RWPE2 (cell line): ENCODE measurements around the gene BMPER.
A peak's percentile ranks its signal among the peaks of the same experiment; 100 is the strongest.

ENCODE experiments used
- ATAC-seq: fragments of 200-7000 bp; cut with Tn5 transposase; 3 replicates; pipeline ENCODE4 v1.9.1; 2021; ENCODE audit warnings: low read depth
- DNase-seq: peaks from one replicate; pipeline ENCODE4 v3.0.0-alpha.2; 2020; ENCODE audit warnings: low spot score
- H3K27ac ChIP-seq: fragments of 450-650 bp; 2 replicates; pipeline ENCODE4 v1.5.1; 2017; ENCODE audit warnings: mild to moderate bottlenecking; ENCODE audit not compliant: poor library complexity, severe bottlenecking
- H3K27me3 ChIP-seq: fragments of 250-450 bp; sonication (Bioruptor Pico); 2 replicates; pipeline ENCODE4 v1.5.1; 2021; ENCODE audit warnings: mild to moderate bottlenecking, moderate library complexity; ENCODE audit not compliant: insufficient read depth, poor library complexity, severe bottlenecking
- H3K36me3 ChIP-seq: fragments of 250-450 bp; sonication (Bioruptor Pico); 2 replicates; pipeline ENCODE4 v1.5.1; 2020; ENCODE audit warnings: low read depth, mild to moderate bottlenecking, moderate library complexity
- H3K4me1 ChIP-seq: fragments of 250-450 bp; sonication (Bioruptor Pico); 2 replicates; pipeline ENCODE4 v1.5.1; 2021; ENCODE audit warnings: mild to moderate bottlenecking, moderate library complexity; ENCODE audit not compliant: insufficient read depth, poor library complexity, severe bottlenecking
- H3K4me3 ChIP-seq: fragments of 250-450 bp; sonication (Bioruptor Pico); 2 replicates; pipeline ENCODE4 v1.5.1; 2021; ENCODE audit warnings: mild to moderate bottlenecking, moderate library complexity; ENCODE audit not compliant: severe bottlenecking
- H3K9me3 ChIP-seq: fragments of 250-450 bp; sonication (Bioruptor Pico); 2 replicates; pipeline ENCODE4 v1.5.1; 2021; ENCODE audit warnings: mild to moderate bottlenecking, moderate library complexity; ENCODE audit not compliant: severe bottlenecking
- CTCF ChIP-seq: fragments of 450-650 bp; IDR thresholded peaks from one replicate; pipeline ENCODE4 v1.5.1; 2017; ENCODE audit warnings: mild to moderate bottlenecking, moderate library complexity; ENCODE audit not compliant: poor library complexity, severe bottlenecking

Gene BMPER

GRCh38 chr7:34096198-34096651 is 190.9 kb downstream of the BMPER start:
- Histone ChIP-seq H3K4me1 (no peaks in the 10 kb centered on the region), H3K36me3 (no peaks in the 10 kb centered on the region), H3K27me3 (no peaks in the 10 kb centered on the region), H3K27ac (no peak overlapping the region), H3K9me3 (no peaks in the 10 kb centered on the region), H3K4me3 (no peak overlapping the region)
- ATAC-seq (peak; percentile 52; the same call in 1 of the 3 replicates), DNase-seq (no peak)
- no peak for TF ChIP-seq CTCF

DNA sequence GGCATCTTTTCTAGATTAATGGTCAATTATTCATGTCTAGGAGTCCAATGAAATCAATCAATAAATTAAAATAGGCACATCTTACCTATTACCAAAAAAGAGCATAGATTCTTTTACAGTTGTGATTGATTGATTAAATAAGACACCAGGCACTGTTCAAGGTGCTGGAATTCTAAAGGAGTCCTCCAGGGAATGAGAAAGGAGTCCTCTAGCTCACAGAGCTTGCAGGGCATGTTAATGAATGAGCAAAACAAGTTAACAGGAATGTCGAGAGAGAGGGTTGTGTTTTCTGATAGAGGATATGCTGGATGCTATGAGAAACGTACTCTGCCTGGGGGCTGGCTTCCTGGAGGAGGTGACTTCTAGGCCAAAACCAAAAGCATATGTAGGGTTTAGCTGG is 191.4 kb downstream of the BMPER start:
- no peaks in the 10 kb centered on the region for H3K4me1 ChIP-seq
- DNase-seq (no peak), ATAC-seq (no peak)
- H3K4me3 ChIP-seq, result no peak overlapping the region
- H3K27ac ChIP-seq, result no peak overlapping the region
- no peak for TF ChIP-seq CTCF
- no peaks in the 10 kb centered on the region for H3K27me3 ChIP-seq
- no peaks in the 10 kb centered on the region for H3K36me3 ChIP-seq
- H3K9me3 ChIP-seq, result no peaks in the 10 kb centered on the region

GRCh38 chr7:34100661-34101060 is 195.3 kb downstream of the BMPER start:
- H3K9me3 ChIP-seq, result no peaks in the 10 kb centered on the region
- DNase-seq (no peak), ATAC-seq (no peak)
- H3K4me1 ChIP-seq, result no peaks in the 10 kb centered on the region
- H3K27me3 ChIP-seq, result no peaks in the 10 kb centered on the region
- H3K27ac ChIP-seq, result no peak overlapping the region
- no peak overlapping the region for H3K4me3 ChIP-seq
- H3K36me3 ChIP-seq, result no peaks in the 10 kb centered on the region
- no peak for TF ChIP-seq CTCF

- H3K9me3 ChIP-seq, result no peaks in the 10 kb centered on the region
- no peaks in the 10 kb centered on the region for H3K27me3 ChIP-seq
- H3K27ac ChIP-seq, result no peak overlapping the region
- H3K4me1 ChIP-seq, result no peaks in the 10 kb centered on the region
- no peak for DNase-seq
- no peaks in the 10 kb centered on the region for H3K36me3 ChIP-seq
- H3K4me3 ChIP-seq, result no peak overlapping the region
- TF ChIP-seq CTCF, result no peak
- no peak for ATAC-seq
These were observed 198.8 kb downstream of the BMPER start for GRCh38 chr7:34104115-34104514.

DNA sequence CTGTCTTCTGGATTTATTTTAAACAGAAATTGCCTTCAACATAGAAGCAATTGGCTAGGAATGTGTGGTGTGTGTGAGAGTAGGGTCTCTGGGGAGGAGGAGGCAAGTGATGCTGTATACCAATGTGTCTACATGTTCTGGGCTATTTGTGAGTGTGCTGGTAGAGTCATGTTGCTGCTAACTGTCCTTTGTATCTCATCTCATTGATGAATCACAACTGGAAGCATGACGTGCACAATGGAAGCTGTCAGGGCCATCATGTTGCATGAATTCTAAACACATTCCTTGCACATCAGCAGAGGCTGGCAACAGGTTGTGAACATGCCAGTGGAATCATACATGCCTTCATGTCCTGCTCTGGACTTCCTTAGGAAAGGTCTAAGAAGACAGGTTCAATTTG is 199.7 kb downstream of the BMPER start:
- Histone ChIP-seq H3K36me3 (no peaks in the 10 kb centered on the region), H3K4me3 (no peak overlapping the region), H3K27me3 (no peaks in the 10 kb centered on the region), H3K9me3 (no peaks in the 10 kb centered on the region), H3K4me1 (no peaks in the 10 kb centered on the region), H3K27ac (no peak overlapping the region)
- ATAC-seq (no peak), DNase-seq (no peak)
- TF ChIP-seq CTCF, result no peak
